ENCODE measurements around the gene KLF12.

- TF ChIP-seq CTCF (IDR thresholded peaks at IDR 0.05) (no peak), POLR2A (IDR thresholded peaks at IDR 0.05) (no peak)
Observed at GRCh38 chr13:74158028-74158427, 23.8 kb upstream of the KLF12 start.
